ENCODE measurements around the gene BOK.

Gene BOK

GRCh38 chr2:241538838-241539615, 19.5 kb upstream of the BOK start:
- DNase-seq (ENCODE audit: low read depth) = no peak

GRCh38 chr2:241539616-241540374, 18.8 kb upstream of the BOK start:
- no peak for DNase-seq (ENCODE audit: low read depth)

- DNase-seq (ENCODE audit: low read depth) = no peak
Measured at GRCh38 chr2:241540401-241540770, 18.2 kb upstream of the BOK start.

GRCh38 chr2:241540771-241541561, 17.6 kb upstream of the BOK start:
- peak; percentile 13 for DNase-seq (ENCODE audit: low read depth)

- no peak for DNase-seq (ENCODE audit: low read depth)
Measured at GRCh38 chr2:241541564-241542277, 16.8 kb upstream of the BOK start.

- no peak for DNase-seq (ENCODE audit: low read depth)
Measured at GRCh38 chr2:241542278-241542605, 16.3 kb upstream of the BOK start.

GRCh38 chr2:241545106-241545505, 13.4 kb upstream of the BOK start:
- DNase-seq (ENCODE audit: low read depth) = no peak

- no peak for DNase-seq (ENCODE audit: low read depth)
Measured at GRCh38 chr2:241545523-241546473, 12.7 kb upstream of the BOK start.

GRCh38 chr2:241546771-241547498, 11.6 kb upstream of the BOK start:
- peak; percentile 18 for DNase-seq (ENCODE audit: low read depth)

GRCh38 chr2:241547781-241548450, 10.6 kb upstream of the BOK start:
- no peak for DNase-seq (ENCODE audit: low read depth)

- no peak for DNase-seq (ENCODE audit: low read depth)
Measured at GRCh38 chr2:241548451-241548835, 10.1 kb upstream of the BOK start.

GRCh38 chr2:241550616-241551580, 7.6 kb upstream of the BOK start:
- no peak for DNase-seq (ENCODE audit: low read depth)

- no peak for DNase-seq (ENCODE audit: low read depth)
Measured at GRCh38 chr2:241551599-241551997, 6.9 kb upstream of the BOK start.

- DNase-seq (ENCODE audit: low read depth) = no peak
Measured at GRCh38 chr2:241551998-241552737, 6.4 kb upstream of the BOK start.

- no peak for DNase-seq (ENCODE audit: low read depth)
Measured at GRCh38 chr2:241553512-241553830, 5.1 kb upstream of the BOK start.

GRCh38 chr2:241553981-241554380, 4.6 kb upstream of the BOK start:
- no peak for DNase-seq (ENCODE audit: low read depth)

- no peak for DNase-seq (ENCODE audit: low read depth)
Measured at GRCh38 chr2:241554610-241555322, 3.8 kb upstream of the BOK start.
